ENCODE results near the gene RAP1GAP.

- no peak for TF ChIP-seq CTCF (IDR thresholded peaks at IDR 0.05; ENCODE audit: poor library complexity, severe bottlenecking)
- TF ChIP-seq RAD21 (conservative IDR thresholded peaks at IDR 0.05), result no peak
- no peak for TF ChIP-seq EZH2 (IDR thresholded peaks at IDR 0.05; ENCODE audit: borderline replicate concordance, insufficient read depth, low read length, poor library complexity, severe bottlenecking)
- TF ChIP-seq POLR2AphosphoS5 (IDR thresholded peaks at IDR 0.05), result no peak
These were observed 108.1 kb downstream of the RAP1GAP start for GRCh38 chr1:21560916-21561638.

All from neural cell (in vitro differentiated cells).